Heart right ventricle (tissue), 16 donors: ENCODE measurements around the gene SEMA4B. TPM values are rescaled to one million over a fixed set of nuclear protein-coding genes. Genes with fewer than 3 reads are reported as not detected.

ENCODE experiments used
- ATAC-seq, 8 donors: fragments of 200-7000 bp; cut with Tn5 transposase; one replicate each; pipeline ENCODE4 v1.9.1; 2020; ENCODE audit warnings: mild to moderate bottlenecking in 8 of 8, moderate library complexity in 8 of 8, moderate number of reproducible peaks in 1 of 8
- DNase-seq, 2 donors: peaks; one replicate each; pipeline ENCODE4 v3.0.0-alpha.2; 2020
- H3K27ac ChIP-seq, 10 donors: fragments of 200-600 bp; sonication (generic) in 2 of 10; one replicate each; pipeline versions ENCODE4 v1.5.0 to v1.8.0; 2020 to 2022; ENCODE audit warnings: mild to moderate bottlenecking in 3 of 10
- H3K27me3 ChIP-seq, 7 donors: fragments of 200-600 bp; one replicate each; pipeline ENCODE4 v1.8.0; 2021 to 2022; ENCODE audit warnings: mild to moderate bottlenecking in 2 of 7
- H3K36me3 ChIP-seq, 9 donors: fragments of 200-600 bp; sonication (generic) in 1 of 9; one replicate each; pipeline versions ENCODE4 v1.5.0 to v1.8.0; 2020 to 2022; ENCODE audit warnings: mild to moderate bottlenecking in 2 of 9
- H3K4me1 ChIP-seq, 9 donors: fragments of 200-600 bp; sonication (generic) in 1 of 9; one replicate each; pipeline versions ENCODE4 v1.5.0 to v1.8.0; 2020 to 2022; ENCODE audit warnings: mild to moderate bottlenecking in 4 of 9
- H3K4me3 ChIP-seq, 10 donors: fragments of 200-600 bp; sonication (generic) in 2 of 10; one replicate each; pipeline versions ENCODE4 v1.5.0 to v1.8.0; 2020 to 2022; ENCODE audit warnings: mild to moderate bottlenecking in 7 of 10, moderate library complexity in 2 of 10
- H3K9me3 ChIP-seq, 11 donors: fragments of 200-600 bp in 10 of 11; sonication (generic) in 2 of 11; one replicate each; pipeline versions ENCODE4 v1.5.0 to v1.8.0; 2013 to 2022; ENCODE audit warnings: mild to moderate bottlenecking in 2 of 11, control low read depth in 1 of 11, moderate library complexity in 1 of 11
- CTCF ChIP-seq, 9 donors: fragments of 200-600 bp; sonication (generic) in 2 of 9; IDR thresholded peaks; one replicate each; pipeline versions ENCODE4 v1.5.0 to v1.8.0; 2021 to 2022; ENCODE audit warnings: antibody characterized with exemption in 9 of 9, mild to moderate bottlenecking in 5 of 9, moderate library complexity in 1 of 9
- WGBS, 2 donors: extraction: QIAGEN DNeasy Blood & Tissue Kit; methylation state at CpG; one replicate each; pipeline ENCODE4 v1.1.7; 2013; ENCODE audit warnings: inconsistent platforms in 1 of 2; 5-methylcytosine and 5-hydroxymethylcytosine counted together
- intact Hi-C, 10 donors: fragments of 100-400 bp; cut with DNase I; formaldehyde crosslinking; loops; one replicate each; pipeline versions ENCODE4 v1.11.1 to v1.14.2; 2022
- polyA plus RNA-seq, 2 donors: library from polyadenylated mRNA; stranded (reverse); fragments of 200-250 nt; gene quantifications; one replicate each; pipeline ENCODE4 v1.2.3, GENCODE V29; 2013
- total RNA-seq, 10 donors: library from RNA; stranded (reverse); fragmentation: NEBNext Ultra II Directional in 3 of 10; extraction: Animal tissue kit (Norgen Biotek cat#: 25700) in 3 of 10; gene quantifications; one replicate each; pipeline versions ENCODE4 v1.2.1 to v1.2.4, GENCODE V29; 2021 to 2023
- donor health status: Arrhythmogenic right ventricular cardiomyopathy.
- donor health status: ischemic (EF 13 %, LVEDD 7.1; RV severe dilation, severe dysfunction).
- donor health status: healthy with polysubstance abuse.
- donor health status: DM: no; HTN: yes; CAD: no.
- donor health status: DM: no; HTN: no; CAD: no.
- donor health status: ischemic (EF 25% LVEDD 6.9; RV normal size, moderate dysfunction).
- donor health status: ischemic (EF 25% LVEDD 5.7; RV mildly dilated, moderate dysfunction).
- donor health status: healthy.
- donor health status: DM: yes; HTN: yes; CAD: no.
- donor health status: Ischemic cardiomyopathy.
- donor health status: ischemic (EF 35%, LVEDD 5.7; RV mildly dilated, moderate dysfunction).
- donor health status: nonischemic (EF 11% LVEDD 7.7; RV severe dilation, severe dysfunction).
- donor health status: DM: yes; HTN: yes; CAD: no.
- donor health status: PGD.
- donor health status: ischemic (EF 29% LVEDD 5.4; RV normal size, mild dysfunction).
- donor health status: nonischemic (EF 23%, LVEDD 6.1; RV moderate dilation, normal function).

The SEMA4B gene
- total and polyA plus RNA-seq, 12 donors: 9.9 to 76.7 (median 18.4) TPM

- intact Hi-C loops: no loop called here
- 43 to 54% methylated on average over 22 of the region's 22 CpGs for WGBS, 2 donors
- Histone ChIP-seq H3K36me3 (peaks cover 0 to 63% (median 10%) of the 10 kb centered on the region in 9 donors), H3K9me3 (no peaks in the 10 kb centered on the region), H3K27me3 (no peaks in the 10 kb centered on the region), H3K4me3 (no peak overlapping the region), H3K27ac (peak overlapping the region in 7 of 10 donors; percentile 7 to 65 (median 35)), H3K4me1 (peaks cover 0 to 12% (median 5%) of the 10 kb centered on the region in 9 donors)
- TF ChIP-seq CTCF (IDR thresholded peaks at IDR 0.05): no peak
- ATAC-seq (peak; percentile 56 to 86 (median 74)), DNase-seq (peak in 1 of 2 donors; percentile 41)
These were observed 40.4 kb downstream of the SEMA4B start for GRCh38 chr15:90241343-90242192.

GRCh38 chr15:90243943-90244639 lies 43.0 kb downstream of the SEMA4B start:
- WGBS, 2 donors: 88 to 89% methylated on average over 10 of the region's 10 CpGs
- no peaks in the 10 kb centered on the region for H3K27me3 ChIP-seq

GRCh38 chr15:90248789-90249202 lies 47.7 kb downstream of the SEMA4B start:
- DNase-seq (no peak), ATAC-seq (peak in 7 of 8 donors; percentile 35 to 79 (median 60))
- H3K27ac ChIP-seq: peak overlapping the region in 9 of 10 donors; percentile 4 to 82 (median 71)
- no peaks in the 10 kb centered on the region for H3K9me3 ChIP-seq
- no peak for TF ChIP-seq CTCF (IDR thresholded peaks at IDR 0.05)
- intact Hi-C loops: loop anchor here in 1 of 10 donors (2.0 kb wide), 1 partner anchor 16 kb away; the partner anchor contains the start of gene NGRN
- H3K36me3 ChIP-seq: peaks cover 0 to 2% (median 0%) of the 10 kb centered on the region in 9 donors
- WGBS, 2 donors: 39 to 50% methylated on average over 6 of the region's 6 CpGs
- H3K27me3 ChIP-seq: no peaks in the 10 kb centered on the region
- H3K4me1 ChIP-seq: peaks cover 0 to 22% (median 15%) of the 10 kb centered on the region in 9 donors
- peak overlapping the region; percentile 41 to 75 (median 58) for H3K4me3 ChIP-seq

More at GRCh38 chr15:90243943-90244639, 43.0 kb downstream of the SEMA4B start:
- ATAC-seq: no peak
- no peak for DNase-seq
- no peak for TF ChIP-seq CTCF (IDR thresholded peaks at IDR 0.05)
- Histone ChIP-seq H3K36me3 (peaks cover 0 to 38% (median 6%) of the 10 kb centered on the region in 9 donors), H3K4me3 (no peak overlapping the region), H3K4me1 (peaks cover 0 to 24% (median 9%) of the 10 kb centered on the region in 9 donors), H3K9me3 (no peaks in the 10 kb centered on the region), H3K27ac (no peak overlapping the region)
- intact Hi-C loops: no loop called here

- H3K27ac ChIP-seq: peak within 1 kb of the TSS in 9 of 10 donors; percentile 4 to 82 (median 71)
These were observed 48.2 kb downstream of the SEMA4B start, which contains the start of gene TTLL13 for GRCh38 chr15:90249203-90249863. Gene TTLL13 (plus strand): TSS chr15:90249556. CDS start chr15:90250631, 1,075 bp downstream.

More at GRCh38 chr15:90249203-90249863, 48.2 kb downstream of the SEMA4B start, which contains the start of gene TTLL13:
- Histone ChIP-seq H3K4me1 (peaks cover 0 to 22% (median 15%) of the 10 kb centered on the region in 9 donors), H3K4me3 (peak within 1 kb of the TSS; percentile 41 to 75 (median 58)), H3K36me3 (no peaks in the 10 kb centered on the region), H3K27me3 (no peaks in the 10 kb centered on the region), H3K9me3 (no peaks in the 10 kb centered on the region)
- DNase-seq (peak; percentile 94 to 97), ATAC-seq (peak; percentile 93 to 98 (median 98))
- no peak for TF ChIP-seq CTCF (IDR thresholded peaks at IDR 0.05)
- intact Hi-C loops: loop anchor here in 1 of 10 donors (2.0 kb wide), 1 partner anchor 15 kb away; the partner anchor contains the start of gene NGRN
- WGBS, 2 donors: 0 to 1% methylated on average over 41 to 44 of the region's 44 CpGs
